Measurements from ENCODE around the gene RHBDD1.

DNA sequence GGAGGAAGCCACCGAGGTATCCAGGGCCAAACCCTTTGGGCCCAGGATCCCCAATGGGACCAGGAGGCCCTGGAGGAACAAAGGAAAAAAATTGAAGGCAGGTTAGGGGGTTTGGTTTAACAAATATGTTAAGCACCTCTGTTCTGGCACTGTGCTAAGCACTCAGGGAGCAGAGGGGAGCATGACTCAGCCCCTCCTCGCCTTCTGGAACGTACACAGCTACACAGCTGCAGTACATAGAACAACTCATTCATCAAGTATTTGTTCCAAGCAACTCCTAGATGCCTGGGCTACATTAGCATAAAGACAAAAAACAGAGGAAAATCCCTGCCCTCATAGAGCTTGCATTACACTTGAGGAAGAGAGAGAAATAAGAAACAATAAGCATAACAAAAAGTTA is 174.6 kb downstream of the RHBDD1 start:
- no peak for TF ChIP-seq POLR2A (IDR thresholded peaks at IDR 0.05)
- TF ChIP-seq CTCF (IDR thresholded peaks at IDR 0.05): no peak
- no peak for TF ChIP-seq POLR2AphosphoS5 (IDR thresholded peaks at IDR 0.05)

Measured in stomach (tissue), 4 donors.